Kidney epithelial cell (primary cell): Measurements from ENCODE around the gene EAF1. TPM values are rescaled to one million over a fixed set of nuclear protein-coding genes. Genes with fewer than 3 reads are reported as not detected.
"Not testable (repeated sequence)": the region's sequence is repeated elsewhere in the genome, so short reads cannot be mapped to it uniquely, and the experiment has no call there.

ENCODE experiments used
- DNase-seq: peaks from one replicate; pipeline ENCODE4 v3.0.0-alpha.2; 2010; ENCODE audit warnings: low read depth
- H3K27me3 ChIP-seq: 2 replicates; pipeline ENCODE4 v1.6.0; 2011; ENCODE audit warnings: low read length; ENCODE audit not compliant: control insufficient read depth, insufficient read depth
- H3K36me3 ChIP-seq: 2 replicates; pipeline ENCODE4 v1.5.1; 2011; ENCODE audit warnings: low read length; ENCODE audit not compliant: control insufficient read depth, insufficient read depth
- H3K4me3 ChIP-seq: 2 replicates; pipeline ENCODE4 v1.5.1; 2011; ENCODE audit warnings: low read depth, mild to moderate bottlenecking, control low read depth, low read length
- total RNA-seq: library from RNA; depleted of rRNA; stranded (reverse); fragments of >200 nt; gene quantifications from 2 replicates; pipeline ENCODE4 v1.2.3, GENCODE V29; 2015
- TF ChIP-seq, protein P1 (sequence below): IDR thresholded peaks from 2 replicates; pipeline ENCODE4 v1.5.1; 2011; ENCODE audit warnings: mild to moderate bottlenecking, moderate library complexity, low read length, control low read depth, inconsistent platforms; ENCODE audit not compliant: insufficient read depth, poor library complexity, severe bottlenecking

EAF1 gene
- total RNA-seq, 1 donor from 2014 or later = 35.8 TPM

DNA sequence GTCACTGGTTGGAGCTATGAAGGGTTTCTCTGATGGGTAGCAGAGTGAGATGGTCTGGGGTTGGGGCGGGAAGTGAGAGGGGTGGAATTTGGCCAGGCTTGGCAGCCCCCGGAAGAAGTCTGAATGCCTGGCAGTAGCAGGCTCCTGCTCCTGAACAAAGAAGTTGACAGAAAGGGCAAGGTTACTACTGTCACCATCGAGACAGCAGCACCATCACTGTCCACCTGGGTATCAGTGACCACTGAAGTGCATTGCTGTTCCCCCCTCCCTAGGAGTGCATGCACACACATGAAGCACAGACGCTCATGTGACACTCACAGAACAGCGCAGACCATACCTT lies 51.2 kb downstream of the EAF1 start:
- TF ChIP-seq, protein P1, sequence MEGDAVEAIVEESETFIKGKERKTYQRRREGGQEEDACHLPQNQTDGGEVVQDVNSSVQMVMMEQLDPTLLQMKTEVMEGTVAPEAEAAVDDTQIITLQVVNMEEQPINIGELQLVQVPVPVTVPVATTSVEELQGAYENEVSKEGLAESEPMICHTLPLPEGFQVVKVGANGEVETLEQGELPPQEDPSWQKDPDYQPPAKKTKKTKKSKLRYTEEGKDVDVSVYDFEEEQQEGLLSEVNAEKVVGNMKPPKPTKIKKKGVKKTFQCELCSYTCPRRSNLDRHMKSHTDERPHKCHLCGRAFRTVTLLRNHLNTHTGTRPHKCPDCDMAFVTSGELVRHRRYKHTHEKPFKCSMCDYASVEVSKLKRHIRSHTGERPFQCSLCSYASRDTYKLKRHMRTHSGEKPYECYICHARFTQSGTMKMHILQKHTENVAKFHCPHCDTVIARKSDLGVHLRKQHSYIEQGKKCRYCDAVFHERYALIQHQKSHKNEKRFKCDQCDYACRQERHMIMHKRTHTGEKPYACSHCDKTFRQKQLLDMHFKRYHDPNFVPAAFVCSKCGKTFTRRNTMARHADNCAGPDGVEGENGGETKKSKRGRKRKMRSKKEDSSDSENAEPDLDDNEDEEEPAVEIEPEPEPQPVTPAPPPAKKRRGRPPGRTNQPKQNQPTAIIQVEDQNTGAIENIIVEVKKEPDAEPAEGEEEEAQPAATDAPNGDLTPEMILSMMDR = no peak
- no peaks in the 10 kb centered on the region for H3K36me3 ChIP-seq
- H3K4me3 ChIP-seq = no peak overlapping the region
- DNase-seq = no peak
- H3K27me3 ChIP-seq = no peaks in the 10 kb centered on the region

DNA sequence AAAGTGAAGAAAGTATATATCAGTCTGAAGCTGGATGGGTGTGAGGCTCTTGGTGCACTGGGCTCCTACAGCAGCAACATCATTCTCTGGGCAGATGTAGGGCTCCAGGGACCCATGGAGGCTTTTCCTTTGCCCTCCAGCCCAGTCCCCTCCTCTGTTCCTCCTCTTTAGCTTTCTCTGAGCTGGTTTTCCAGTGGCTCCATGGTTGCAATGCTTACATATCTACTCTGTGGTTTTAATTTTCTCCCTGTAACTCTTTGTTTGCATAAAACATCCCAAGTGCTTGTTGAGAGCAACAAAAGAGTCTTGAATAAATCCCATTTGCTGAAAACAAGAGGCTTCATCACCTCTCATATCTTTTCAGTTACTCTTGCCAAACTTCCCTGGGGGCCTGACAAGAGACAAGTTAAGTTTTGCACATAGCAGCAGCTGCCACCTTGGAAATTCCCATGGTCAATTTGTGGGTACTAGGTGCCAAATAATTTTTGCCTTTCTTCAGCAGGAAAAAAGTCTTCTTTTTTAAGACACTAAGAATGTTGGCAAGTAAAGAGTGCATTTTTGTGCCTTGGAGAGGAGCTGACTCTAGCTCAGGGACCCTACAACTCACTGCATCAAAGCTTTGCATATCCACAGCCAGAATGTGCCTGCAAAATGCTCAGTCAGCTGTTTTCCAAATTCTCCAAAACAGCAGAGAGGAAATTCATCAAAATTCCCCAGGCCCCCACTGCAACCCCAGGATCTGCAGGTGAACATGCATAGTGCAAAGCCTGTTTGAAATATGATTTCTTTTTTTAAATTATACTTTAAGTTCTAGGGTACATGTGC lies 52.2 kb downstream of the EAF1 start:
- no peak overlapping the region for H3K4me3 ChIP-seq
- TF ChIP-seq, protein P1 = no peak
- H3K36me3 ChIP-seq = no peaks in the 10 kb centered on the region
- H3K27me3 ChIP-seq = no peaks in the 10 kb centered on the region
- no peak for DNase-seq

DNA sequence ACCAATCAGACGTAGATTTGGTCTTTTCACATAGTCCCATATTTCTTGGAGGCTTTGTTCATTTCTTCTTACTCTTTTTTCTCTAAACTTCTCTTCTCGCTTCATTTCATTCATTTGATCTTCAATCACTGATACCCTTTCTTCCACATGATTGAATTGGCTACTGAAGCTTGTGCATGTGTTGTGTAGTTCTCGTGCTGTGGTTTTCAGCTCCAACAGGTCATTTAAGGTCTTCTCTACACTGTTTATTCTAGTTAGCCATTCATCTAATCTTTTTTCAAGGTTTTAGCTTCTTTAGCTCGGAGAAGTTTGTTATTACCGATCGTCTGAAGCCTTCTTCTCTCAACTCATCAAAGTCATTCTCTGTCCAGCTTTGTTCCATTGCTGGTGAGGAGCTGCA lies 57.2 kb downstream of the EAF1 start:
- not testable (repeated sequence) for DNase-seq, H3K27me3 ChIP-seq, H3K4me3 ChIP-seq, H3K36me3 ChIP-seq

DNA sequence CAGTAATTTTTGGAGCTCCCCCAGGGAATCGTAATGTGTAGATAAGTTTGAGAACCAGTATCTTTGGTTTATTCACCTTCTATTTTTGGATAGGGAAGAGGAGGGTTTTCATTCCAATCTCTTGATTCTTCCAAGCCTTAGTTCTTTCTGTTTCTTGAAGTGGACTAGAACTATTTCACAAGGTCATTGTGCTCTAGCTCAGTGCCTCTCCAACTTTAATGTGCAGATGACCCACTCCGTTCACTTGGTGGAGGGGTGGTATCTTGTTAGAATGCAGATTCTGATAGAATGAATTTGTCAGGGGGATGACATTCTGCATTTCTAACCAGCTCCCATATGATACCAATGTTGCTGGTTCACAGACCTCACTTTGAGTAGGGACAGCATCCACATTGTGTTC lies 58.6 kb downstream of the EAF1 start:
- H3K27me3 ChIP-seq = no peaks in the 10 kb centered on the region
- no peak overlapping the region for H3K4me3 ChIP-seq
- DNase-seq = no peak
- TF ChIP-seq, protein P1 = no peak
- no peaks in the 10 kb centered on the region for H3K36me3 ChIP-seq

DNA sequence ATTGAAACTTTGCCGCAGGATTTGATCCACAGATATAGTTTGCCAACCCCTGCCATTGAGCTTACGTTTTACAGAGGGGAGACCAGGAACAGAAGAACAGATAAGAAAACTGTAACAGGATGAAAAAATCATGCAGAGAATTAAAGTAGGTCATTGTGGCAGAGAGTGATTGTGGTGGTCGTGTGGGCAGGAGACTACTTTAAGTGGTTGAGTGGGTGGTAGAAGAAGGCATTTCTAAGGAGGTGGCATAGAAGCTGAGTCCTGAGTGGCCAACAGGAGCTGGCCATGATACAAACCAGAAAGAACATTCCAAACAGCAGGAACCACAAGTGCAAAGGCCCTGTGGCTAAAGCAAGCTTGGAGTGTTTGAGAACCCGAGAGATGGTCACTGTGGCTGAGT lies 59.6 kb downstream of the EAF1 start:
- Histone ChIP-seq H3K36me3 (no peaks in the 10 kb centered on the region), H3K27me3 (no peaks in the 10 kb centered on the region), H3K4me3 (no peak overlapping the region)
- TF ChIP-seq, protein P1 = no peak
- no peak for DNase-seq

DNA sequence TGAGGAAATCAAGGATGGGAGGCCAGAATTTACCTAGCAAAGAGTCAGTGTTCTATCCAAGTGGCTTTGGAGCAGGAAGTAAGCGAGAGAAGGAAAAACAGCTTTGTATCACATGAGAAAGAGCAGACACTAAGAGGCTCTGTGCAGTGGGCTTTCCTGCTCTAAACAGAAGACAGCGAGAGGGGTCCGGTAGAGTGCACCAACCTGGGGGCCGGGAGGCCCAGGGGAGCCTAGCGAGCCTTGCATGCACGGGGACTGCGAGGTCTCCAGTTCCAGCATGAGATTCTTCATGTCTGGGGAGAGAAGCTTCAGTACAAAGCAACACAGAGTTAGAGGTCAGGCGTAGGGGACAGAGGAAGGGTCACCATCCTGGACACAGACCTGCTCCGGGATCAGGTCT lies 60.6 kb downstream of the EAF1 start:
- DNase-seq = no peak
- Histone ChIP-seq H3K27me3 (no peaks in the 10 kb centered on the region), H3K36me3 (no peaks in the 10 kb centered on the region), H3K4me3 (no peak overlapping the region)
- TF ChIP-seq, protein P1 = no peak
